ENCODE results near the gene AKR1B15.
A peak's percentile ranks its signal among the peaks of the same experiment; 100 is the strongest.
"Not testable (repeated sequence)": the region's sequence is repeated elsewhere in the genome, so short reads cannot be mapped to it uniquely, and the experiment has no call there.

The AKR1B15 gene

DNA sequence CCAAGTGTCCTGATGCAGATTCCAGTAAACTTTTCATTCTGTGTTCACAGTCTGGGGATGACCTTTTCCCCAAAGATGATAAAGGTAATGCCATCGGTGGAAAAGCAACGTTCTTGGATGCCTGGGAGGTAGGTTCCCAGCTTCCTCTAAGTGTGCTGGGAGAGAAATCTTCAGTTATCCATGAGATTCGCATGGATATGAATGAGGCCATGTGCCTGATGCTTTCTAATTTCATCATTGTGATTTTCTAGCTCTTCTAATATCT is 16.0 kb upstream of the AKR1B15 start:
- DNase-seq (ENCODE audit: low read depth), result no peak

DNA sequence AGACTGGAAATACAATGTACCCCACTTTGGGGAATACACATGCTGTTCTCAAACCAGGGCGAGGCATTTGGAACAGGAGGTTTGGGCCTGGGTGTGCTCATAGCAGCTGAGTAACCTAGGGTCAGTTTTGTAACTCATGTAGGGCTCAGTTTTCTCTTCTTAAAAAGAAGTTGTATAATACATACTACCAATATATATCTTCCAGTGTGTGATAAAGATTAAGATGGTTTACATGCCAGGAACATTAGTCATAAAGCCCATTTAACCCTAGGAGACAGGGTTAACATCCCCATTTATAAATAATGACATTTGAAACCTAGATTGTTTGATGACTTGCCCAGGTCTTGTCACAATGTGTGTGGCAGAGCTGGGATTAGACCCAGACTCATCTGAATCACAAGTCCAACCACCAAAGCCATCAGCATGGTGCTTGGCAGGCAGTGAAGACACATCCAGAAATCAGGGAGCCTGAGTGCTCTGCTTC is 15.6 kb upstream of the AKR1B15 start:
- DNase-seq (ENCODE audit: low read depth), result no peak

DNA sequence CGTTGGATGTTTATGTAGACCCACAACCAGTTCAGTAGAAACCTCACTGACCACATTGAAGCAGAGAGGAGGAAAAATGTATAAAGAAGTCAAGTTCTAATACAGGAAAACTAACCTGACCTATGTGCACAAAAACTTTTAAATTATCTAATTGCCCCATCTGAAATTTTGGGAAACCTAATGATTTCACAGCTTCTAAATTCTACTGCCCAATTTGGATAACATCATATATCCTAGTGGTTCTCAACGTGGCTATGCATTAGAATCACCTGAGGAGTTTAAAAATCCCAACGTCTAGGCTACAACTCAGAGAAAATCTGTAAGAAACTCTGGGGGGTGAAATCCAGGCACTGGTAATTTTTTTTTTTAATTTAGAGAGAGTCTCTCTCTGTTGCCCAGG is 14.3 kb upstream of the AKR1B15 start:
- no peak for DNase-seq (ENCODE audit: low read depth)

DNA sequence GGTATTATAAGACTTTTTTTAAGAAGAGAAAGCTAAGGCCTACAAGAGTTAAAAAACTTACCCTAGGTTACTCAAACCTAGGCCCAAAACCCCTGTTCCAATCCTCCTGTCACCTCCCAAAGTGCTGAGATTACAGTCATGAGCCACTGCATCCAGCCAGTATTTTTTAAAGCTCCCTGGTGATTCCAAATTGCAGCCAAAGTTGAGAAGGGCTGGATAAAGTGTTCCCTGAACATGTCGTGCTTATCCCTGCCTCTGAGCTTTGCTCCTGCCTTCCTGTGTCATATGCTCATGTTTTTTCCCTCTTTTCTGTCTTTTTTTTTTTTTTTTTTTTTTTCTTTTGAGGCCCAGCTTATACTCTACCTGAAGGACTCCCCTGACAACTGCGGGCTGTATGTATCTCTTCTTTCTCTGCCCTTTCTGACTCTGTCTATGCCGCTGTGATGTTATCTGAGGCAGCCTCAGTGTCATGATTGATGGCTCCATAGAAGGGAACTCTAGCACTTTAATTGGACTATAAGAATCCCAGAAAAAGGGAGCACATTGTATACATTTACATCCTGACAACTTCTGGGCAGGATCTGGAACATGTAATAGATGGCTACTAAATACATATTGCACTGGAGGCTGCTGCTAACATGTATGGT is 13.5 kb upstream of the AKR1B15 start:
- no peak for DNase-seq (ENCODE audit: low read depth)

DNA sequence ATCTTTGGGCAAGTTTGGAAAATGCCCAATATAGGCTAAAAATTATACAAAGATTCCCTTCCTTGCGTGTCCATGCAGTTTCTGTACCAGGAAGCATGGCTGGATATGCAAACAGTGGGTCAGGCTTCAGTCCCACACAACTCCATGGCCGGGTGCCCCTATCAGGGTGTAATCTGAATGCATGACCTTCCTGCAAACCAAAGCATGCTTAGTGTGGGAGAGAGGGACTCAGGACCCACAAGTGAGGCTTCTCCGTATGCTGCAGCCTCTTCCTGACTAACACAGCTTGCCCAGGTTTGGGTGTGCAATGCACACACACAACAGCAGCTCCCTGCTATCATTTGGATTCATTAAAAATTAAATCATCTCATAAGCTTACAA is 13.0 kb upstream of the AKR1B15 start:
- no peak for DNase-seq (ENCODE audit: low read depth)

DNA sequence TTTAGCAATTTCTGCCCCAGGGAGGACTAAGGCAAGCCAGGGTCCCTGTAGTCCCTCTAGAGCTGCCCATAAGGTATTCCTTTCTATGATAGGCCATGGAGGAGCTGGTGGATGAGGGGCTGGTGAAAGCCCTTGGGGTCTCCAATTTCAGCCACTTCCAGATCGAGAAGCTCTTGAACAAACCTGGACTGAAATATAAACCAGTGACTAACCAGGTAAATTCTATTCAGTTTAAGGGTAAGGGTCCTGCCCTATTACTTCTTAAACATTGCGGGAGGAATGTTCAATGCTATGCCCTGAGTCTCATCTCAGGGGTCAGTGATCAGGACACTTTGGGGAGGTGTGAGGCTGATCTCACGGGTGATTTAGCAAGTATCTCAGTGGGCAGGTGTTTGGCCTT is 12.4 kb upstream of the AKR1B15 start:
- not testable (repeated sequence) for DNase-seq (ENCODE audit: low read depth)

DNA sequence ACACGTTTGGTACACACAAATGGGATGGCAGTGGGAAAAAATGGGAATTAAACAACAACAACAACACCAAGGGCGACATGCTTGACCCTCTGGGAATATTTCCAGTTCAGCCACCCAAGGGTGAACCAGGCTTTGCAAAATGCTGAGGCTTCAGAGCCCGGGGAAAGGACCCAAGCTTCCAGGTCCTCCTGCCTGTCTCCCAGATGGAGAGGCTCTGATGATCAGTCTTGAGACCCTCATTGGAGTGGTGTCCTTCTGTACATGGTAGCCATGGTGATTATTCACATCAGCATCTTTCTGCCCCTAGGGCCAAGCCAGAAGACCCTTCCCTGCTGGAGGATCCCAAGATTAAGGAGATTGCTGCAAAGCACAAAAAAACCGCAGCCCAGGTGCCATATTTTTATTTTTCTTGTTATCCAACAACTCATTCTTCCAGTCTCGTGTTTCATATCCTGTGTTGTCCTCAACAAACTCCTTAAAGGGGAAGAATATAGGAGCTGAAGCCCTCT is 11.6 kb upstream of the AKR1B15 start:
- not testable (repeated sequence) for DNase-seq (ENCODE audit: low read depth)

DNA sequence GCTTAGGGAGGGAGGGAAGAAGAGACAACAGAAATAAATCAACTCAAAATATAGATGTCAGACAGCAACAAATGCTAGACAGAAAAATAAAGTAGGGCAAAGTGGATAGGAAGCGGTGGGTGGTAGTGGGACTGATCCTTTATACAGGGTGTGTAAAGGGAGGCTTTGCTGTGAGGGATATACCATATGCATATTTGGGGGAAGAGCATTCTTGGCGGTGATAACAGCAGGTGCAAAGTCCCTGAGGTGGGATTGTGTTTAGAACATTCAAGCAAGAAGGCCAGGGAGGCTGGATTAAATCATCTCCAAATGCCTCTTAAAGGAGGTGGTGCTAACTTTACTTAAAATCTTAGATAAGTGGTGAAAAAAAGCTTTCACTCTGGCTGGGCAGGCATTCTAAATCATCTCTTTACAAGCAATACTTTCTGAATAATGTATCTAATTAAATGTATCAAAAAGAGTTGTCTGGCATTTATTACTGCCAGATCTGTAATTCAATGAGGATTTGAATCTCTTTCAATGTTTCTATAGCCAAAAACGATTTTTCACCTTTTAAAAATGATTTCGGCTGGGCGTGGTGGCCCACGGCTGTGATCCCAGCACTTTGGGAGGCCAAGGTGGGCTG is 9.4 kb upstream of the AKR1B15 start:
- no peak for DNase-seq (ENCODE audit: low read depth)

DNA sequence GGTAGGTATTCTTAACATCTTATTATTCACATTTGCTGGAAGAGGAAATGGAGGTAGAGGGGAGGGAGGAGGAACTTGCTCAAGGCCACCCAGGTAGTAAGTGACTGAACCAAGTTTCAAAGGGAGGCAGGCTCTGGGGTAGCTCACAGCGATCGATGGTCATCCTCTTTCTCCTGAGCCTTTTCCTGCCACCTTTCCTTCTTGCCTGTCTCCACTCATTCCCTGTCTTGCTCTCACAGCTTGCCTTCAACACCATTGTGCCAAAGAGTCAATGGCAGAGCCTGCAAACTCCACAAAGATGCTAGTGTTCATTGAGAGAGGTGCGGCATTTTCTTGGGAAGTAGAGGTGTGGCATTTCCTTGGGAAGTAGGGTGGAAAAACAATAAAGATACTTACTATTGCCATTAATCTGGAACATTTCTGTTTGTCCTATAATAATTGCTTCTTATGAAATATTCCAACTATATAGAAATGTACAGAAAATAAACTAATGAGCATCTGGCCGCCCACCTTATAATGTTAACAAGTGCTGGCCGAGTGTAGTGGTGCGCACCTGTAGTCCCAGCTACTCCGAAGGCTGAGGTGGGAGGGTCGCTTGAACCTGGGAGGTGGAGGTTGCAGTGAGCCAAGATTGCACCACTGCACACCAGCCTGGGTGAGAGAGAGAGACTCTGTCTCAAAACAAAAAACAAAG is 7.3 kb upstream of the AKR1B15 start:
- DNase-seq (ENCODE audit: low read depth), result not testable (repeated sequence)

DNA sequence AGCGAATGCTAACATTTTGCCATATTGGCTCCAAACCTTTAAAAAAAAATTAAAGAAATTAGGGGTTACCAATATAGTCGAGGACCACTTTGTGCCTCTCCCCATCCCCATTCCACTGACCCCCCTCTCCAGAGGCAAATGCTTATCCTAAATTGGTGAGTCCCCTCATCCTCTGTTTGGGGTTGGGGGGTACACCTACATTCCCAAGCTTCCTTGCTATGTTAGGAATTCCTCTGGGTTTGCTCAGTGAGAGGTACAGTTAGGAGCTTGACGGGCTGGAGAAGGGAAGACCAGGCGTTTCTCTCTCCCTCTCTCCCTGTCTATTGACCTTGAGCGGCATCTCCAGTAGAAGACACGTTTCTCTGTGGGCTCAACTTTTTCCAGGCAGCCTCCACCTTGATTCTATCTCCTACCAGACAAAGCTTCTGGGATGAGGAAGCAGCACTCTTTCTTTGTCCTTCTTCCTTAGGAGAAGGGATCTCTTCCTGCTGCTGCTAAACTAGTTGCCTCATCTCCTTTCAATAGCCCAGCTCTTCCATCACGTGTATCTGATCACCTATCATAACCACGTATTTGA is 6.6 kb upstream of the AKR1B15 start:
- no peak for DNase-seq (ENCODE audit: low read depth)

DNA sequence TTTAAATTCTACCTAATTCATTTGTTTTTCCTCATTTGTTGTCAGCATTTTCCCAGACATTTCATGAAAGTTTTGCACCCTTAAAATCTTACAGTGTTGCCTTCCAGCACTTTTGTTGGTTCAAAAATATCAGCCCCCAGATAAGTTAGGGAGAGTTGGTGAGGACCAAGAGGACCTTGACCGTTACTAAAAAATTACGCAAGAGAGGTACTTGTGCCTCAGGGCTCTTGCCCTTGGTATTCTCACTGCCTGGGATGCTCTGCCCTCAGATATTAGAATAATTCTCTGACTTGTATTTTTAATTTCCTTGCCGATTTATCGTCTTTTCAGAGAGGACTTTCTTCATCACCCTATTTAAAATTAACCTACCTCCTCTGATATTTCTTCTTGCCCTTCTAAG is 3.5 kb upstream of the AKR1B15 start:
- no peak for DNase-seq (ENCODE audit: low read depth)

DNA sequence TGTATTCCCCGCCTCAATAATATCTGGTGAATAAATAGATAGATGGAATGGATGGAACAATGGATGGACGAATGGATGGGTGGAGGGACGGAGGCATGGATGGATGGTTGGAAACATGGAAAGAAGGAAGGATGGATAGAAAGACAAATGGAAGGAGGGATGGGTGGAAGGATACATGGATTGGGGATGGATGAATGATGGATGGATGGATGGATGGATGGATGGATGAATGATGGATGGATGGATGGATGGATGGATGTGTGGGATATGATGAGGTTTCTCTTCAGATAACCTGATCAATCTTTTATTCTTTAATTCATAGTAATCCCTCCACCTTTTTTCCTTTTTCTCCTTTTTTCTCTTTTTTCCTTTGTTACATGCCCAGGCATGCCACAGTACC is 3.0 kb upstream of the AKR1B15 start:
- DNase-seq (ENCODE audit: low read depth), result no peak

DNA sequence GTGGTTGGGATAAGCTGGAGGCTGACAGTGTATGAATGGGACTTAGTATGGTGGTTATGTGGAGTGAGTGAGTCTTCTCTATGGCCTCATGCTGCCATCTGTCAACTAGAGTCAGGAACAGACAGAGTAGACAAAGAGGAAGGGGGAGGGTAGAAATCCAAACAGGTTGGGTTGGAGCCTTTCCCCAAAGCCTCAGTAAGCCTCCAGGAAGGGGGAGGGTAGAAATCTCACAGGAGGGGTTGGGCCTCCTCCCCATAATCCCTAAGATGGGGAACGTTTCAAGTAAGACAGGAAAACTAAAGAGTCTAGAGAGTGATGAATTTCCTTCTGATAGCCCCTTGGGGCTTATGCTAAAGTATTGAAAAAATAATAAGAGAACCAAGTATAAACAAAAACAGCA is 2.0 kb upstream of the AKR1B15 start:
- DNase-seq (ENCODE audit: low read depth), result no peak

DNA sequence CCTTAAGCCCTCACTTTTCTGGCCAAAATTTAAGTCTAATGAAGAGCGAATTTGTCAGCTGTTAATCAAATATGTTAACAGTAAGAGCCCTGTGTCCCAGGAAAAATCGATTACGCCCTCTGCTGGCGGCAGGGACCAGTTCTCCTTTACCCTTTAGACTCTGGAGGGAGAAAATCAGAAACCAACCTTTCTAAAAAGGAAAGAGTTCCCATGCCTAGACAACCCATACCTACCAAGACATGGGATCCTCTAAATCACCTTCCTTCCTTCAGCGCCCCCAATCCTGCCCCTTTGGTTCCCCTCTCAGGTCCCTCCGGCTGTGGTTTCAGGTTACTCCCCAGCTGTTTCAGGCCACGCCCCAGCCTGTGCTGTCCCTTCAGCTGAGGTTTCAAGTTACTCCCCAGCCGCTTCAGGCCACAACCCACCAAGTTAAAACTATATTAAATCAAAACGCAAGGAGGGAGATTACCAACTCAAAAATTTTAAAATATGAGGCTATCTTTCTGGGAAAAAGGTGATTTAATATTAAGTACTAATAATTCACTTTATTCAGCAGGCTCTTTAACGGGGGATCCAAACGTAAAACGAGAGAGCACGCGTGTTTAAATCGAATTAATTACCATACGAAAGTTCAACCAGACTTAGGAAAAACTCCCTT is 1.4 kb upstream of the AKR1B15 start:
- DNase-seq (ENCODE audit: low read depth), result peak; percentile 47

DNA sequence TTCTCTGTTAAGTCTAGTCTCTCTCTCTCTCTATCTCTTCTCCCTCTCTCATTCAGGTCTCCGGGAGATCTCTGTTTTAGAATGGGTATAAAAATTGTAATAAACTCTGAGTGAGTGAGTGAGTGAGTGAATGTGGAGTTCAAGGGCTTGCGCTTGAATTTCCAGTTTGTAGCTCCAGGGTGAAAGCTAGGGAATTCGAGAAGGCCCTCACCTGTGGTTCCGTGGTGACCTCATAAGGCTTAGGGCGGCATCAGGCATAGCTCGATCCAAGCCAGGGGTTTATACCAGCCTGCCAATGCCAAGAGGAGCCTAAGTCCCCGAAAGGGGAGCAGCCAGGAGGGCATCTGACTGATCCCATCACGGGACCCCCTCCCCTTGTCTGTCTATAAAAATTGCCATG is 456 bp downstream of the AKR1B15 start:
- no peak for DNase-seq (ENCODE audit: low read depth)

DNA sequence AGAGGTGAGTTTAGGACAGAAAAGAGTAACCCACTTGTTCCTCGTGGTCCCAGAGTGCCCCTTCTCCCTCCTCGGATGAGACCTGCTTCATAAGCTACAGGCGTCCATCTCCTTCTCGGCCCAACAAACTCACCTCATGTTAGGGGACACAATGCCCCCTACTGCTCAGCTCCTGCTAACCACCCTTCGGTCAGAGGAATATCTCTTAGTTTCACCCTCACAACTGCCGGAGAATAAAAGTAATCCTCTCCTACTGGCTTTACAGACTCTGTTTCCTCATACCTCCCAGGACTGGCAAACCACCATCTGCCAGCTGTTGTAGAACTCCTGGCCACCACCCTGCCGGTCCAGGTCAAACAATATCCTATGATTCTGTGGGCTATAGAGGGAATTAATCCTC is 3.2 kb downstream of the AKR1B15 start:
- DNase-seq (ENCODE audit: low read depth), result no peak

DNA sequence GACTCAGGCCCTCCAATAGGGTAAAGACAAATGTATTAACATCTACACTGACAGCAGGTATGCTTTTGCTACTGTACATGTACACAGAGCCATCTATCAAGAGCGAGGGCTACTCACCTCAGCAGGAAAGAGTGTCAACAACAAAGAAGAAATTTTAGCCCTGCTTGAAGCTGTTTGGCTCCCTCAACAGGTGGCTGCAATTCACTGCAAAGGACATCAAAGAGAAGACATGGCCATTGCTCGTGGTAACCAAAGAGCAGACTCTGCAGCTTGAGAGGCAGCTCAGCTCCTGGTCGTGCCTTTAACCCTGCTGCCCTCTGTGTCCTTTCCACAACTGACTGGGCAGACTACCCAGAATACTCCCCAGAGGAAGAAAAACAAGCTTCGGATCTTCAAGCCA is 5.1 kb downstream of the AKR1B15 start:
- DNase-seq (ENCODE audit: low read depth), result no peak

DNA sequence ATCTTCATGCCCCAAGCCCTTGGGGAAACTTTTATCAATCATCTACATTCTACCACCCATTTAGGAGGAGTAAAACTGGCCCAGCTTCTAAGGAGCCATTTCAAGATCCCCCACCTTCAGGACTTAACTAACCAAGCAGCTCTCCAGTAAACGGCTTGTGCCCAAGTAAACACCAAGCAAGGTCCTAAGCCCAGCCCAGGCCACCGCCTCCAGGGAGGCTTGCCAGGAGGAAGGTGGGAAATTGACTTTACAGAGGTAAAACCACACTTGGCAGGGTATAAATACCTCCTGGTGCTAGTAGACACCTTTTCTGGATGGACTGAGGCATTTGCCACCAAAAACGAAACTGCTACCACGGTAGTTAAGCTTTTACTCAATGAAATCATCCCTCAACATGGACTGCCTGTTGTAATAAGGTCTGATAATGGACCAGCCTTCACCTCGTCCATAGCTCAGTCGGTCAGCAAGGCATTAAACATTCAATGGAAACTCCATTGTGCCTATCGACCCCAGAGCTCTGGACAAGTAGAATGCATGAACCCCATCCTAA is 5.6 kb downstream of the AKR1B15 start:
- DNase-seq (ENCODE audit: low read depth), result no peak

DNA sequence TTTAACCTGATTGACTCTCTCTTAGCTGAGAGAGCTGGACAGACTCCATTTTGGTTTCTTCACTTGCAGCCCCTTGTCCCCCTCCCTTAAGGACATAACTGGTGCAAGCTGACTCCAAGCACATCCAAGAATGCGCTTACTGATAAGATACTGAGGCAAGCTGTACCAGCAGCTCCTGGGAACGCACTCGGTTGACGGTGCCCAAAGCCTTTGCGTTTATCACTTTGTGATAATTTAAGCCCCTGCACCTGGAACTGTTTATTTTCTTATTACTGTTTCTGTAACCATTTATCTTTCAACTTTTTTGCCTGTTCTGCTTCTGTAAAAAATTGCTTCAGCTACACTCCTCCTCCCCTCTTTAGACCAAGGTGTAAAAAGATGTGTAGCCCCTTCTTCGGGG is 8.5 kb downstream of the AKR1B15 start:
- no peak for DNase-seq (ENCODE audit: low read depth)

DNA sequence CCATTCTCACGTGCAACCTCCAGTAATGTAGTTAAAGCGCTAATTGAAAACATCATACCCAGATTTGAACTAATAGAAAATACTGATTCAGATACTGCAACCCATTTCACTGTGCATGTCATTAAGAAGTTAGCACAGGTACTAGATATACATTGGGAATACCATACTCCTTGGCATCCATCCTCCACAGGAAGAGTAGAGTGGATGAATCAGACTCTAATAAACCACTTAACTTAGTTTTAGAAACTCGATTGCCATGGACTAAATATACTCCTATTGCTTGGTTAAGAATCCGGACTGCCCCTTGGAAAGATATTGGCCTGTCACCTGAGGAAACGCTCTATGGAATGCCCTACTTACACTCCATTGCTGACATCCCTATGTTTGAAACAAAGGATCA is 9.5 kb downstream of the AKR1B15 start:
- no peak for DNase-seq (ENCODE audit: low read depth)

DNA sequence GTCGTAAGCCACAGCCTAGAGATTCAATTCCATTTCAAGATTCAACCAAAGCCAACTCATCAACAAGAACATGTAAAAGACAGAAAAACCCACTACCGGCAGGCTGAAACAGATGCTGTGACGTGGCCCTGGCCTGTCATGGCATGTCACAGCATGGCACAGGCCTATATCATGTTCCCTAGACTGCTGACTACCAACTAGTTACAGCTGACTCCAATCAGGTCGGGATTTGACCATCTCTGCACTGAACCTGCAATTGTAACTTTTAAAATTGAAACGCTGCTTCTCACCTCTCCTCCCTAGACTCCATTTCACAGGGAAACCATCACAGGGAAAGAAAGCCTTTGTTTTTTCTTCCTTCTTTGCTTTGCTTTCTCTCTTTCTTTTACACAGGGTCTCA is 12.7 kb downstream of the AKR1B15 start:
- DNase-seq (ENCODE audit: low read depth), result not testable (repeated sequence)

DNA sequence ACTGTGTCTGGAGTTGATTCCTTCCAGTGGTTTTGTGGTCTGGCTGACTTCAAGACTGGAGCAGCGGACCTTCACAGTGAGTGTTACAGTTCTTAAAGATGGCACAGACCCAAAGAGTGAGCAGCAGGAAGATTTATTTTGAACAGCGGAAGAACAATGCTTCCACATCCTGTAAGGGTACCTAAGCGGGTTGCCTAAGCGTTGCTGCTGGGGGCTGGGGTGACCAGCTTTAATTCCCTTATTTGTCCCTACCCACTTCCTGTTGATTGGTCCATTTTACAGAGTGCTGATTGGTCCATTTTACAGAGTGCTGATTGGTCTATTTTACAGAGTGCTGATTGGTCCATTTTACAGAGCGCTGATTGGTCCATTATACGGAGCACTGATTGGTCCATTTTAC is 13.2 kb downstream of the AKR1B15 start:
- peak; percentile 5 for DNase-seq (ENCODE audit: low read depth)
